ENCODE results near the gene AHSG. TPM values are rescaled to one million over a fixed set of nuclear protein-coding genes. Genes with fewer than 3 reads are reported as not detected.

Gene AHSG
- total RNA-seq, 1 donor = not detected

- DNase-seq (ENCODE audit: low read depth) = no peak
- H3K4me3 ChIP-seq (ENCODE audit: low read depth, low read length) = no peak within 1 kb of the TSS
- TF ChIP-seq CTCF (IDR thresholded peaks at IDR 0.05; ENCODE audit: insufficient read depth, low read depth, low read length) = no peak
These were observed 27.1 kb downstream of the AHSG start, which contains the start of gene FETUB for GRCh38 chr3:186639778-186640472. Gene FETUB (plus strand): TSS chr3:186640399. CDS start chr3:186640461, 62 bp downstream.

GRCh38 chr3:186640473-186640818 is 27.6 kb downstream of the AHSG start:
- H3K4me3 ChIP-seq (ENCODE audit: low read depth, low read length) = no peak overlapping the region
- no peak for DNase-seq (ENCODE audit: low read depth)
- no peak for TF ChIP-seq CTCF (IDR thresholded peaks at IDR 0.05; ENCODE audit: insufficient read depth, low read depth, low read length)

GRCh38 chr3:186640929-186641328 is 28.1 kb downstream of the AHSG start:
- no peak for TF ChIP-seq CTCF (IDR thresholded peaks at IDR 0.05; ENCODE audit: insufficient read depth, low read depth, low read length)
- no peak overlapping the region for H3K4me3 ChIP-seq (ENCODE audit: low read depth, low read length)
- DNase-seq (ENCODE audit: low read depth) = no peak

GRCh38 chr3:186642014-186642413 is 29.2 kb downstream of the AHSG start:
- no peak for DNase-seq (ENCODE audit: low read depth)
- H3K4me3 ChIP-seq (ENCODE audit: low read depth, low read length) = no peak overlapping the region
- no peak for TF ChIP-seq CTCF (IDR thresholded peaks at IDR 0.05; ENCODE audit: insufficient read depth, low read depth, low read length)

GRCh38 chr3:186643493-186643892 is 30.6 kb downstream of the AHSG start:
- DNase-seq (ENCODE audit: low read depth) = no peak
- no peak overlapping the region for H3K4me3 ChIP-seq (ENCODE audit: low read depth, low read length)
- TF ChIP-seq CTCF (IDR thresholded peaks at IDR 0.05; ENCODE audit: insufficient read depth, low read depth, low read length) = no peak

GRCh38 chr3:186644683-186645082 is 31.8 kb downstream of the AHSG start:
- DNase-seq (ENCODE audit: low read depth) = no peak
- no peak for TF ChIP-seq CTCF (IDR thresholded peaks at IDR 0.05; ENCODE audit: insufficient read depth, low read depth, low read length)

GRCh38 chr3:186646106-186646505 is 33.2 kb downstream of the AHSG start:
- no peak for DNase-seq (ENCODE audit: low read depth)
- no peak overlapping the region for H3K4me3 ChIP-seq (ENCODE audit: low read depth, low read length)
- no peak for TF ChIP-seq CTCF (IDR thresholded peaks at IDR 0.05; ENCODE audit: insufficient read depth, low read depth, low read length)

More at GRCh38 chr3:186644683-186645082, 31.8 kb downstream of the AHSG start:
- no peak overlapping the region for H3K4me3 ChIP-seq (ENCODE audit: low read depth, low read length)
